Measurements from ENCODE around the gene CYTH1.

DNA sequence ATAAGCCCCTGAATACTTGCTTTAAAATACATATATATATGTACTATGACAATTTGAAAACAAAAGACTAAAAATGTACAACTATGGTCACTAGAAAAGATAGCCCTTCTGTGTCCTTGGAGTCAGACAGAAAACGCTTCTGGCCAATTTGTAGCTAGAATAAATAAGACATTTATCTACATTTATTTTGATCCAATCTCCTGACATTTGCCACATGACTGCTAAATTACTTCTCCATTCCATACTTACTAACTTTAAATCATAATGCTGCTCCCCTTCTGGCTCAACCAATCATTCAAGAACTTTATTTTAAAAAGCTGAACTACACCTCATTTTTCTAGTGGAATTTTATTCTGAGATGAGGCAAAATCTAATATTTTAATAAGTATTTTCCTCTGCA is 65.8 kb downstream of the CYTH1 start:
- TF ChIP-seq, protein P1, sequence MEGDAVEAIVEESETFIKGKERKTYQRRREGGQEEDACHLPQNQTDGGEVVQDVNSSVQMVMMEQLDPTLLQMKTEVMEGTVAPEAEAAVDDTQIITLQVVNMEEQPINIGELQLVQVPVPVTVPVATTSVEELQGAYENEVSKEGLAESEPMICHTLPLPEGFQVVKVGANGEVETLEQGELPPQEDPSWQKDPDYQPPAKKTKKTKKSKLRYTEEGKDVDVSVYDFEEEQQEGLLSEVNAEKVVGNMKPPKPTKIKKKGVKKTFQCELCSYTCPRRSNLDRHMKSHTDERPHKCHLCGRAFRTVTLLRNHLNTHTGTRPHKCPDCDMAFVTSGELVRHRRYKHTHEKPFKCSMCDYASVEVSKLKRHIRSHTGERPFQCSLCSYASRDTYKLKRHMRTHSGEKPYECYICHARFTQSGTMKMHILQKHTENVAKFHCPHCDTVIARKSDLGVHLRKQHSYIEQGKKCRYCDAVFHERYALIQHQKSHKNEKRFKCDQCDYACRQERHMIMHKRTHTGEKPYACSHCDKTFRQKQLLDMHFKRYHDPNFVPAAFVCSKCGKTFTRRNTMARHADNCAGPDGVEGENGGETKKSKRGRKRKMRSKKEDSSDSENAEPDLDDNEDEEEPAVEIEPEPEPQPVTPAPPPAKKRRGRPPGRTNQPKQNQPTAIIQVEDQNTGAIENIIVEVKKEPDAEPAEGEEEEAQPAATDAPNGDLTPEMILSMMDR (conservative IDR thresholded peaks at IDR 0.05) = no peak
- no peak for TF ChIP-seq EZH2 (IDR thresholded peaks at IDR 0.05; ENCODE audit: low read depth)
